NOMO-1 treated with dmso at 0.1 percent for 144 hours (cell line): ENCODE measurements around the gene GSDME.

Experiments used
- DNase-seq: peaks from one replicate; lab custom pipeline; 2025; ENCODE audit not compliant: unreplicated experiment; lab: John Stamatoyannopoulos, UW

GSDME gene

GRCh38 chr7:24657980-24658379 is 99.3 kb downstream of the GSDME start:
- DNase-seq, result no peak

- DNase-seq, result no peak
Observed at GRCh38 chr7:24656608-24657007, 100.7 kb downstream of the GSDME start.

- DNase-seq, result no peak
Observed at GRCh38 chr7:24654305-24654704, 103.0 kb downstream of the GSDME start.

- no peak for DNase-seq
Observed at GRCh38 chr7:24653316-24654085, 103.8 kb downstream of the GSDME start.

GRCh38 chr7:24652251-24652939 is 104.9 kb downstream of the GSDME start:
- DNase-seq, result no peak
